MCF 10A (cell line): Measurements from ENCODE around the gene ACAD11. TPM values are rescaled to one million over a fixed set of nuclear protein-coding genes. Genes with fewer than 3 reads are reported as not detected.

Experiments
- BruUV-seq: library from RNA; stranded (reverse); fragments of 400-500 nt; replicated peaks from 2 replicates; lab custom pipeline; 2021; lab: Mats Ljungman, UMichigan
- CTCF ChIA-PET: fragments of 300-600 bp; sonication (Branson Sonifier 250); formaldehyde crosslinking; extraction: SDS; loops from one replicate; lab custom pipeline; 2021; ENCODE audit warnings: antibody characterized with exemption, inconsistent platforms; lab: Yijun Ruan, JAX
- POLR2A ChIA-PET: fragments of 300-600, 350-650 bp; sonication (Branson Sonifier 250); formaldehyde crosslinking; extraction: SDS; loops from one replicate; lab custom pipeline; 2020; ENCODE audit warnings: antibody characterized with exemption, inconsistent platforms; lab: Yijun Ruan, JAX
- DNase-seq: peaks from one replicate; pipeline ENCODE4 v3.0.0-alpha.2; 2018; ENCODE audit not compliant: unreplicated experiment
- H3K27ac Mint-ChIP-seq: one replicate; pipeline ENCODE4 v1.8.0; 2022; ENCODE audit warnings: mild to moderate bottlenecking, low read depth, mixed read lengths; ENCODE audit not compliant: unreplicated experiment
- H3K27me3 Mint-ChIP-seq: one replicate; pipeline ENCODE4 v1.8.0; 2022; ENCODE audit warnings: mixed read lengths; ENCODE audit not compliant: insufficient read depth, unreplicated experiment
- H3K36me3 Mint-ChIP-seq: one replicate; pipeline ENCODE4 v1.8.0; 2022; ENCODE audit warnings: mild to moderate bottlenecking, moderate library complexity, mixed read lengths; ENCODE audit not compliant: insufficient read depth, unreplicated experiment
- H3K4me1 Mint-ChIP-seq: one replicate; pipeline ENCODE4 v1.8.0; 2022; ENCODE audit warnings: mixed read lengths; ENCODE audit not compliant: insufficient read depth, unreplicated experiment
- H3K4me3 Mint-ChIP-seq: one replicate; pipeline ENCODE4 v1.8.0; 2022; ENCODE audit warnings: mild to moderate bottlenecking, moderate library complexity, mixed read lengths; ENCODE audit not compliant: unreplicated experiment
- H3K9me3 Mint-ChIP-seq: one replicate; pipeline ENCODE4 v1.8.0; 2022; ENCODE audit warnings: mixed read lengths; ENCODE audit not compliant: unreplicated experiment
- intact Hi-C: fragments of 100-400 bp; cut with micrococcal nuclease; formaldehyde crosslinking; loops from 2 replicates; pipeline ENCODE4 v1.14.1; 2022
- total RNA-seq: library from RNA; stranded (reverse); gene quantifications from 2 replicates; pipeline ENCODE4 v1.2.3, GENCODE V29; 2022
- TF ChIP-seq, protein P1 (sequence below): fragments of 200-600 bp; IDR thresholded peaks from one replicate; pipeline ENCODE4 v1.8.0; 2022; ENCODE audit warnings: antibody characterized with exemption, mild to moderate bottlenecking; ENCODE audit not compliant: unreplicated experiment

ACAD11 gene
- total RNA-seq, 1 experiment from 2014 or later: 30.9 TPM

DNA sequence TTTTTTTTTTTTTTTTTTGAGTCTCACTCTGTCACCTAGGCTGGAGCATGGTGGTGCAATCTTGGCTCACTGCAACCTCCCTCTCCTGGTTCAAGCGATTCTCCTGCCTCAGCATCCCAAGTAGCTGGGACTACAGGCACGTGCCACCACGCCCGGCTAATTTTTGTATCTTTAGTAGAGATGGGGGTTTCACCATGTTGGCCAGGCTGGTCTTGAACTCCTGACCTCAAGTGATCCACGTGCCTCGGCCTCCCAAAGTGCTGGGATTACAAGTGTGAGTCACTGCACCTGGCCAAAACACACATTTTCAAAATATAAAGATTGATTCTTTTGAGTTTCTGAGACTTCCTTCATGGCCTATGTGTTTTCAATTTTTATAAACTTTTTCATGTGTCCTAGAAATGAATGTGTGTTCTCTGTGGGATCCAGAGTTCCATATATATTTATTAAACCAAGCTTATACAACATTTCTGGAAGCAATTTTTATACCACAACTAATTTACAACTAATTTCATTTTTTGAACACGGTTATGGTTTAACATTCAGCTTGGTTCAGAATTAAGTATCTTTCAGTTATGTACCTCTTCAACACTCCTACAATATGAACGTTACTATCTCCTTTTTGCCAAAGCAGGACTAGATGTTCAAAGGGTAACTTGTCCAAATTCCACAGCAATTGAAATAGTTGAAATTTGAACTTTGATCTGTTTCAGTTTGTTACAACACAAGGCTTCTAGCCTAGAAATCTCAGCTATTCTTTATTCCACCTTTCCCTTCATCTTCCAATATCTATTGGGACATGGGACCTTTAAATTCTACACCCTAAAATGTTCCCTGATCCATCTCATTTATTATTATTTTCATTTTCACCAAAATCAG is 1.5 kb downstream of the ACAD11 start:
- BruUV-seq: no TSS peak
- intact Hi-C loops: no loop called here
- TF ChIP-seq, protein P1, sequence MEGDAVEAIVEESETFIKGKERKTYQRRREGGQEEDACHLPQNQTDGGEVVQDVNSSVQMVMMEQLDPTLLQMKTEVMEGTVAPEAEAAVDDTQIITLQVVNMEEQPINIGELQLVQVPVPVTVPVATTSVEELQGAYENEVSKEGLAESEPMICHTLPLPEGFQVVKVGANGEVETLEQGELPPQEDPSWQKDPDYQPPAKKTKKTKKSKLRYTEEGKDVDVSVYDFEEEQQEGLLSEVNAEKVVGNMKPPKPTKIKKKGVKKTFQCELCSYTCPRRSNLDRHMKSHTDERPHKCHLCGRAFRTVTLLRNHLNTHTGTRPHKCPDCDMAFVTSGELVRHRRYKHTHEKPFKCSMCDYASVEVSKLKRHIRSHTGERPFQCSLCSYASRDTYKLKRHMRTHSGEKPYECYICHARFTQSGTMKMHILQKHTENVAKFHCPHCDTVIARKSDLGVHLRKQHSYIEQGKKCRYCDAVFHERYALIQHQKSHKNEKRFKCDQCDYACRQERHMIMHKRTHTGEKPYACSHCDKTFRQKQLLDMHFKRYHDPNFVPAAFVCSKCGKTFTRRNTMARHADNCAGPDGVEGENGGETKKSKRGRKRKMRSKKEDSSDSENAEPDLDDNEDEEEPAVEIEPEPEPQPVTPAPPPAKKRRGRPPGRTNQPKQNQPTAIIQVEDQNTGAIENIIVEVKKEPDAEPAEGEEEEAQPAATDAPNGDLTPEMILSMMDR: no peak
- ChIA-PET CTCF (interaction anchor here (0.6 to 2.3 kb wide), 8 partner anchors 12 to 996 kb away, joined by 3 to 17 read pairs (median 4); no protein-coding TSS in a partner anchor), POLR2A (interaction anchor here (0.5 to 2.6 kb wide), 17 partner anchors 11 to 1162 kb away, joined by 3 to 16 read pairs (median 3); partner anchors contain the start of gene DNAJC13)
- peak overlapping the region; percentile 99 for H3K27ac Mint-ChIP-seq
- peaks cover 5% of the 10 kb centered on the region for H3K36me3 Mint-ChIP-seq
- H3K9me3 Mint-ChIP-seq: no peaks in the 10 kb centered on the region
- peaks cover 23% of the 10 kb centered on the region for H3K4me1 Mint-ChIP-seq
- H3K27me3 Mint-ChIP-seq: no peaks in the 10 kb centered on the region
- H3K4me3 Mint-ChIP-seq: peak overlapping the region; percentile 89
- DNase-seq: no peak

- POLR2A ChIA-PET: interaction anchor here (1.0 to 1.3 kb wide), 2 partner anchors 66 to 222 kb away, joined by 3 to 5 read pairs; no protein-coding TSS in a partner anchor
These were observed 4.1 kb downstream of the ACAD11 start for GRCh38 chr3:132655471-132655870.

DNA sequence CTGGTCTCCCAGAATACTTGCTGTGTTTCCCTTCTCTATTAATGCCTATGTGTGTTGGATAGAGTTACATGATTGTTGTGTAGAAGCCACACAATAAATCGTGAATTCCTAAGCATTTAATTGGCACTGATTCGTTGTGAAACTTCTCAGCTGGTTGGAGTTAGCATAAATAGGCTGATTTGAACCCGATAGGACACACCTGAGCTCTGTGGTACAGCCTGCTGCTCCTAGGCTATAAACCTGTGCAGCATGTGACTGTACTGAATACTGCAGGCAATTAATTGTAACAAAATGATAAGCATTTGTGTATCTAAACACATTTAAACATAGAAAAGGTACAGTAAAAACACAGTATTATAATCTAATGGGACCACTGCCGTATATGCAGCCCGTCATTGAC is 4.9 kb downstream of the ACAD11 start:
- H3K36me3 Mint-ChIP-seq: no peaks in the 10 kb centered on the region
- CTCF ChIA-PET: interaction anchor here (0.6 to 3.3 kb wide), 4 partner anchors 12 to 248 kb away, joined by 3 to 14 read pairs (median 4); no protein-coding TSS in a partner anchor
- no peaks in the 10 kb centered on the region for H3K27me3 Mint-ChIP-seq
- POLR2A ChIA-PET: interaction anchor here (1.0 kb wide), 1 partner anchor 10 kb away, joined by 3 read pairs; no protein-coding TSS in a partner anchor
- no peaks in the 10 kb centered on the region for H3K9me3 Mint-ChIP-seq
- BruUV-seq: no TSS peak
- H3K4me3 Mint-ChIP-seq: no peak overlapping the region
- no peak for DNase-seq
- TF ChIP-seq, protein P1: no peak
- no peak overlapping the region for H3K27ac Mint-ChIP-seq
- intact Hi-C loops: no loop called here
- peaks cover 11% of the 10 kb centered on the region for H3K4me1 Mint-ChIP-seq

More at GRCh38 chr3:132655471-132655870, 4.1 kb downstream of the ACAD11 start:
- Mint-ChIP-seq H3K4me3 (no peak overlapping the region), H3K27me3 (no peaks in the 10 kb centered on the region), H3K9me3 (no peaks in the 10 kb centered on the region), H3K27ac (no peak overlapping the region), H3K36me3 (peaks cover 5% of the 10 kb centered on the region), H3K4me1 (peaks cover 11% of the 10 kb centered on the region)
- intact Hi-C loops: no loop called here
- CTCF ChIA-PET: interaction anchor here (1.9 to 3.3 kb wide), 2 partner anchors 13 to 120 kb away, joined by 5 to 14 read pairs; no protein-coding TSS in a partner anchor
- no TSS peak for BruUV-seq
- TF ChIP-seq, protein P1: no peak
- no peak for DNase-seq

DNA sequence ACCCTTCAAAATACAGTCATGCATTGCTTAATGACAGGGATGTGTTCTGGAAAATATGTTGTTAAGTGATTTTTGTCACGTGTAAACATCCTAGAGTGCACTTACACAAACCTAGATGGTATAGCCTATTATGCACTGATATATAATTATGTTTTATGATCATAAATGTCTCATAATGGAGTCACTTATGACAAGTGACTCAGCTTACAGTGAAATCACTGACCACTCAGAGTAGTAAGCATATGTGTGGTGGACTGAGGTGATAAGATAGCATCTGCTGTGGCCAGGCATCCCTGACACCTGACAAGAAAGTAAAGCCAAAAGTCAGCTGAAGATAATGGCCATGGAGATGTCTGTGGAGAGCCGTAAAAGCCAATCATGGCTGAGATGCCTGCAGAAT is 5.4 kb downstream of the ACAD11 start:
- peaks cover 11% of the 10 kb centered on the region for H3K4me1 Mint-ChIP-seq
- intact Hi-C loops: no loop called here
- no TSS peak for BruUV-seq
- ChIA-PET CTCF (interaction anchor here (0.6 to 3.3 kb wide), 3 partner anchors 12 to 247 kb away, joined by 3 to 14 read pairs (median 5); no protein-coding TSS in a partner anchor), POLR2A (interaction anchor here (1.0 to 1.7 kb wide), 2 partner anchors 8 to 9 kb away, joined by 3 to 4 read pairs; no protein-coding TSS in a partner anchor)
- H3K27me3 Mint-ChIP-seq: no peaks in the 10 kb centered on the region
- no peak for DNase-seq
- H3K9me3 Mint-ChIP-seq: no peaks in the 10 kb centered on the region
- TF ChIP-seq, protein P1: no peak
- H3K4me3 Mint-ChIP-seq: no peak overlapping the region
- H3K27ac Mint-ChIP-seq: no peak overlapping the region
- H3K36me3 Mint-ChIP-seq: no peaks in the 10 kb centered on the region
